Activated CD4-positive, alpha-beta T cell treated with anti-CD3 and anti-CD28 coated beads, Interleukin-2, amount 10 ng/mL, durations not matched to agents 24 days and 14 days (primary cell): ENCODE measurements around the gene PRSS56. TPM values are rescaled to one million over a fixed set of nuclear protein-coding genes. Genes with fewer than 3 reads are reported as not detected.

Source experiments
- DNase-seq: peaks from one replicate; pipeline ENCODE4 v3.0.0; 2022
- H3K27ac Mint-ChIP-seq: one replicate; pipeline ENCODE4 v1.8.0; 2022; ENCODE audit warnings: mild to moderate bottlenecking, mixed read lengths
- H3K27me3 Mint-ChIP-seq: one replicate; pipeline ENCODE4 v1.8.0; 2022; ENCODE audit warnings: mixed read lengths
- H3K36me3 Mint-ChIP-seq: one replicate; pipeline ENCODE4 v1.8.0; 2022; ENCODE audit warnings: low read depth, mild to moderate bottlenecking, mixed read lengths
- H3K4me1 Mint-ChIP-seq: one replicate; pipeline ENCODE4 v1.8.0; 2021; ENCODE audit warnings: mixed read lengths
- H3K4me3 Mint-ChIP-seq: one replicate; pipeline ENCODE4 v1.8.0; 2022; ENCODE audit warnings: mild to moderate bottlenecking, moderate library complexity, mixed read lengths
- H3K9me3 Mint-ChIP-seq: one replicate; pipeline ENCODE4 v1.8.0; 2021; ENCODE audit warnings: mixed read lengths
- intact Hi-C: fragments of 100-400 bp; cut with micrococcal nuclease; formaldehyde crosslinking; loops from one replicate; pipeline ENCODE4 v1.15.1; 2023
- total RNA-seq: library from RNA; stranded (reverse); gene quantifications from 2 replicates; pipeline ENCODE4 v1.2.3, GENCODE V29; 2022

PRSS56 gene
- total RNA-seq, 1 donor from 2014 or later: not detected

DNA sequence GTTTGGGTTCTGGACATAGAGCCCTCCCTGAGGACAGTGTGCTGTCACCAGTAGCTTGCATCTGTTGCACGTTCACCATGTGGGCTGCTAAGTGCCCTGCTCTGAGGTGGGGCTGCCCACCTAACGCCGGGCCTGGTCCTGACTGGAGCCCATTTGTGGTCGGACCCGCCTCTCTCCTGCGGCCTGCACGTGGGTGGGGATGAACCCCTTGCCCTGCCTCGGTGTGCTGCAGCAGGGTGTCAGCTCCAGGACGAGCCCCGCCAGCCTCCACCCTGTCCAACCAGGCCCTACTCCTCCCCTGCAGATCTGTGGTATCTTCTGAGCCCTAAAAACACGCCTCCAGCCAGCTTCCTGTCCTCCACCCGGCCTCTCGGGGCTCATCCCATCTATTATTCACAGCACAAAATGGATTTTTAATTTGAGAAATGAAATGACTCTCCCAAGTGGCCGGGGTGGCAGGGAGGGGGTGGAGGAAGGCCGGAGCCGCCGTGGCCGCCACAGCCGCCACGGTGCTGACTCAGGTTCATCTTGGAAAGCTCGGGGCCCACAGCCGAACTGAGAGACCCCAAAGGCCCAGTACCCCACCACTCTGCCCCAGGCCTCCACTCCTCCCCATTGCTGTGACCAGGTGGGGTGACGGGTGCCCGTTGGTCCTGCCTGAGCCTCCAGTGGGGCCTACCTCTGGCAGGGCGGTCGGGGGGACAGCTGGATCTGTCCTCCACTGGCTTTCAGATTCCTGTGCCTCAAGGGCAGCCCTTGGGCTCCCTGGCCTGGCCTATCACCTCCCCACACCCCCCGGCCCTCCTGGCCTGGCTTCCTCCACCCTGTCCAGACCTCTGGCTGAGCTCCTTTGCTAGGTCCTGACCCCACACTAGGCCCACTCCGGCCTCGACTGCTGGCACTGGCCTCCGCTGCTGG lies 29.7 kb upstream of the PRSS56 start:
- Mint-ChIP-seq H3K4me3 (no peak overlapping the region), H3K4me1 (no peaks in the 10 kb centered on the region), H3K36me3 (no peaks in the 10 kb centered on the region), H3K27me3 (peaks cover 24% of the 10 kb centered on the region), H3K27ac (no peak overlapping the region), H3K9me3 (no peaks in the 10 kb centered on the region)
- intact Hi-C loops: no loop called here
- no peak for DNase-seq

DNA sequence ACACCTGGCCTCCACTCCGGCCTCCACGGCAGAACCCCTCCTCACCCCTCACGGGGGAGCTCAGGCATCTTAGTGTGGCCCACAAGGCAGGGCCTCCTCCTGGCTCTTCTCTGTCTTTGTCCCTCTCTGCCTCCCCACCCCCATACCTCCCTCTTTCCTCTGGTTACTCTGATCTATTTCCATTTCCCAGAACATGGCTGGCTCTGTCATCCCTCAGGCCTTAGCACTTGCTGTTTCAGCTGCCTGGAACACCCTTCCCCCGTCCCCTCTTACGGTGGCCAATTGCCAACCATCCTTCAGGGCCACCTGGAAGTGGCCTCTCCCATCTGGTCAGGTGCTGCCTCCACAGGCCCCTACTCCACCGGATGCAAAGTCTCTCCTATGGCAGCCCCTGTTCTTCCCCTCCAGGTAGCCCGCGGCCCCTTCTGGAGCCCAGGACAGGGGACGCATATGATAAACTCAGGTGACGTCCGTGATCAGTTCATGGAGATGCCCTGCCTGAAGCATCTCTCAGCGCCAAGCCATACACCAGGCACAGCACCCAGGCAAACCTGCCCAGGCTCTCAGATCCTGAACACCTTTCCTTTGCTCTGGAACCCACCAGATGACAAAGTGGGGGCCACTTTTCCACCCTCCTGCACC lies 28.9 kb upstream of the PRSS56 start:
- Mint-ChIP-seq H3K36me3 (no peaks in the 10 kb centered on the region), H3K4me1 (no peaks in the 10 kb centered on the region), H3K4me3 (no peak overlapping the region), H3K9me3 (no peaks in the 10 kb centered on the region), H3K27ac (no peak overlapping the region), H3K27me3 (peaks cover 21% of the 10 kb centered on the region)
- intact Hi-C loops: no loop called here
- DNase-seq: no peak

DNA sequence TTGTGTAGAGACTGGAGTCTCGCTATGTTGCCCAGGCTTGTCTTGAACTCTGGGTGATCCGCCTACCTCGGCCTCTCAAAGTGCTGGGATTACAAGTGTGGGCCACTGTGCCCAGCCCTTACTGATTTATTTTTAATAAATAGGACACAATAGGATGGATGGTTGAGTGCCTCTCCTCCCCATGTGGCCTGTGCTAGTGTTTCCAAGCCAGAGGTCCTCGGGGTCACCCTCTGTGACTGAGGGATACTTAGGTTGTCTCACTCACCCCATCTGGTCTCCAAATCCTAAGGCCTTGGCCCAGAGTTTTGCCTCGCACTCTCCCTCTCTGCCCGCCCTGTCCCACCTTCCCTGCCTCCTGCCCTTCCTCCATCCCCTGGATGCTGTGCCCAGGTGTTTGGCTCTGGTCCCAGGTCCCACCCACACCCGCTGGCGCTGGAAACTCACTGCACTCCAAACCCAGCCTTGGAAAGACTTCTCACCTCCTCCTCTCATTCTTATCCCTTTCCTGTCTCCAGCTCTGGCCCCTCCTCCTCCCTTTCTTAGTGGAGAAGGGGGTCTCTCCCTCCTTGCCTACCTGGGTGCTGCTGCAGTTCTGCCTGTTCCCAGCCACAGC lies 27.8 kb upstream of the PRSS56 start:
- no peaks in the 10 kb centered on the region for H3K9me3 Mint-ChIP-seq
- H3K4me3 Mint-ChIP-seq: no peak overlapping the region
- no peak overlapping the region for H3K27ac Mint-ChIP-seq
- DNase-seq: no peak
- no peaks in the 10 kb centered on the region for H3K36me3 Mint-ChIP-seq
- H3K27me3 Mint-ChIP-seq: peaks cover 20% of the 10 kb centered on the region
- intact Hi-C loops: no loop called here
- H3K4me1 Mint-ChIP-seq: no peaks in the 10 kb centered on the region

DNA sequence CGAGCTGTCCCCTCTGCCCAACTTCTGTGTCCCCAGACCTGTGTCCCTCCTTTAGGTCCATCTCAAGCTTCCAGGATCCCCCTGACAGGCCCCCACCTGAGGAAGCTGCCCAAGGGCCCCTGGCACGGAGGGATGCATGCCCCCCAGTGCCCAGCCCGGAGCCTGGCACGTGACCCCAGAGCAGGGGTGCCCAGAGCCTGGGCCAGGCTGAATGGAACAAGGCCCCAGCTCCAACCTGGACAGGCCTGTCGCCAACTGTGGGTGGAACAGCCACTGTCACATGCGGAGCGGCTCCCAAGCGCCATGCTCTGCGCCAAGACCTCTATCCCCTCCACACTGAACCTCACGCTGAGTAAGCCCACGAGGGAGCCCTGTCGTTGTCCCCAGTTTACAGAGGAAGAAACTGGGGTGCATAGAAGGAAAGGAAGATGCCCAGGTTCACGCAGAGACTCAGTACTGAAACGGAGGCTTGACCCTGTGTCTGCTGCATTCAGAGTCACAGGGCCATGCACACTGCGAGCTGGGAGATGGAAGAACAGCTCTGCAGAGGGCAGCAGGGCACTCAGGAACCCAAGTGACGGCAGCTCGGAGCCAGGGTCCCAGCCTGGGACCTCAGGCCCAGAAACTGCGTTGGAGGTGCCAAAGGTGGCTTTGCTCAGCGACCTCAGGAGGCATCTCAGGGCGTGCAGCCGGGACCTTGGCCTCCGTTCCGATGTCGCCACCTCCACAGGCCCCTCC lies 27.1 kb upstream of the PRSS56 start:
- intact Hi-C loops: no loop called here
- Mint-ChIP-seq H3K4me1 (no peaks in the 10 kb centered on the region), H3K4me3 (no peak overlapping the region), H3K27me3 (peaks cover 19% of the 10 kb centered on the region), H3K36me3 (no peaks in the 10 kb centered on the region), H3K27ac (no peak overlapping the region), H3K9me3 (no peaks in the 10 kb centered on the region)
- no peak for DNase-seq

DNA sequence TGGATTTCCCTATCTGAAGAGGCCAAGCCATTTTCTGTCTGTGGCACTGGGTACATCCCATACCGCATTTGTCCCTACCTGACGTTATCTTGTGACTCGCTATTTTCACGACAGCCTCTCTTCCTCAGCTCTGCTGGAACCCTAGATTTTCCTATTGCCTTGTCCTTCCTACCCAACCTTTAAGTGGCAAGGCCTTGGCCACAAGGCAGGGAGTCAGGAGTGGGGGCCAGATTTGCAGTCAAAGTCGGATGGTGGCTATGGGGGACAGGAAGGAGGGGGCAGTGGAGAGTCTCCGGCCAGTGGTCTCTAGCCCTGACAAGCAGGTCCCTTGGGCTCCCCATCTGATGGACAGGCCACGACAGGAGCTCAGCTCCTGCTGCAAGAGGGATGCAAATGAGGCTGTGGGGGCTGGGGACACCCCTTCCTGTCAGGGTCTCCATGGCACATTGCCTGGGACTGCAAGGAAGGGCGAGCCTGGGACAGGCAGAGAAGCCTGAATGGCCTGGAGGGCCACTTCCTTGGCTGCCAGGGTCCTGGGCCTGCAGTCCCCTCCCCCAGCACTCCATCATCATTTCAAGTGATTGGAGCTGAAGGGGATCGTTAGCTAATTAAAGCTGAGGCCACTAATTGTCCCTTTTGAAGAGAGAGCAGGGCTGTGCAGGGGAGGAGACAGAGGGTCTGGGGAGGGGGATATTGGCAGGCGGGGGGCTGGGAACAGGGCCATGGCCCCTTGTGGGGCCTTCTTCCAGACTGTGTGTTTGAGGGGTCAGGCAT lies 26.3 kb upstream of the PRSS56 start:
- Mint-ChIP-seq H3K9me3 (no peaks in the 10 kb centered on the region), H3K27me3 (peaks cover 13% of the 10 kb centered on the region), H3K4me3 (no peak overlapping the region), H3K27ac (no peak overlapping the region), H3K4me1 (no peaks in the 10 kb centered on the region), H3K36me3 (no peaks in the 10 kb centered on the region)
- intact Hi-C loops: no loop called here
- no peak for DNase-seq

DNA sequence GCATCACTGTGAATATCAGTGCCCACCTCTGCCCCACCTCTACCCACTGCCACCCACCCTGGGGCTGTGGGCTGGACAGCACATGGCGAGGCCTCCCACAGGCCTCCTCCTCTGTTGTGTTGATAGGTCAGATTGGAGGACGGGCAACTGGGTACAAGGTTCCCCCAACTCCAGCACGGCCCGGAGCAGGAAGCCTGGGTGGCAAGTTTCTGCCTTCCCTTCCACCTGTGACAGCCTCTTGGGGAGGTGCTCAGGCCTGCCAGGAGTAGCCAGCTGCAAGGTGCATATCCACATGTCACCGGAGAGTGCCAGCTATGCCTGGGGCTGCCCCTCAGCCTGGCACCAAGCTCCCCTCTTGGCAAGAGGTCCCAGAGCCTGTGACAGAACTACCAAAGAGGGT lies 25.6 kb upstream of the PRSS56 start:
- Mint-ChIP-seq H3K36me3 (no peaks in the 10 kb centered on the region), H3K27me3 (peaks cover 7% of the 10 kb centered on the region), H3K9me3 (no peaks in the 10 kb centered on the region), H3K4me3 (no peak overlapping the region), H3K4me1 (no peaks in the 10 kb centered on the region), H3K27ac (no peak overlapping the region)
- DNase-seq: no peak
- intact Hi-C loops: no loop called here

DNA sequence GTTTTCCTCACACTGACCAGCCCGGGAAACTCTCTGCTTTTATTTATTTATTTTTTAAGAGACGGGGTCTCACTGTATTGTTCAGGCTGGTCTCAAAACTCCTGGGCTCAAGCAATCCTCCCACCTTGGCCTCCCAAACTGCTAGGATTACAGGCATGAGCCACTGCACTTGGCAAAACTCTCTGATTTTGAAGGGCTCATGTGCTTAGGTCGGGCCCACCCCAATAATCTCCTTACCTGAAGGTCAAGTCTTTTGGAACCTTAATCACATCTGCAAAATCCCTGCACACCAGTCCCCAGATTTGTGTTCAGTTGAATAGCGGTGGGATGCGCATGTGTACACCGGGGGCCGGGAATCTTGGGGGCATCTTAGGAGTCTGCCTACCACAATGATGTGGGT lies 24.9 kb upstream of the PRSS56 start:
- Mint-ChIP-seq H3K36me3 (no peaks in the 10 kb centered on the region), H3K4me1 (no peaks in the 10 kb centered on the region), H3K9me3 (no peaks in the 10 kb centered on the region), H3K27me3 (peaks cover 1% of the 10 kb centered on the region), H3K4me3 (no peak overlapping the region), H3K27ac (no peak overlapping the region)
- DNase-seq: no peak
- intact Hi-C loops: no loop called here

DNA sequence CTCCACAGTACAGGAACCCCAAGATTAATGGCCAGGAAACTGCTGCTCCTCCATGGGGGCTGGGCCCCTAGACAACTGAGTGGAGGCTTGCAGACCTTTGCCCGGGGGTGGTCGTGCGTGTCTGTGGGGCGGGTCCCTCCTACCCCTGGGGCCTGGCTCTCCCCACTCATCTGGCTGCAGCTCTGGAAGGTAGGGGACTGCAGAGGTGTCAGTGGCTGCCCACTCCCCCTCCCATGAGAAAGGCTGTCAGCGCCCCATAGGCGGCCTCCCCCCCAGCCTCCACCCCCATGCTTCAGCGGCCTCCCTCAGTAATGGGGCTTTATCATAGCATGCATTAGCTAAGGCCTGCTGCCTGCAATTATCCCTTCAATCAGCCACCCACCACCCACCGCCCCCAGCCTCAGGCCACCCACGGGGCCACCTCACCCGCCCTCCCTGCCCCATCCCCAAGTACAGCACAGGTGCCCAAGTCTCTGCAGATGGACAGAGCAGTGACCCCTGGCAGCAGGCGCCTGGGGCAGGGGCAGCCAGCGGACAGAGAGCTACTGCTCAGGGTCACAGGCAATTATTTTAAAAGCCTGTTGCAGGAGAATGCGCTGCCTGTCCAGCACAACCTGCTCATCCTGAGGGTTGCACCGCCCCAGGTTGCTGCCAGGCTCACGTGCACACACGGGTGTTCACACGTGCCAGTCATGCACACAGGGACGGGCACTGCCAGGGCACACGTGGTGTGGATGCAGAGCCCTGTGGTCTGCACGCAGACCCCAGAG lies 23.5 kb upstream of the PRSS56 start:
- Mint-ChIP-seq H3K9me3 (no peaks in the 10 kb centered on the region), H3K4me3 (no peak overlapping the region), H3K36me3 (no peaks in the 10 kb centered on the region), H3K27ac (no peak overlapping the region), H3K27me3 (peaks cover 4% of the 10 kb centered on the region), H3K4me1 (no peaks in the 10 kb centered on the region)
- DNase-seq: no peak
- intact Hi-C loops: no loop called here

DNA sequence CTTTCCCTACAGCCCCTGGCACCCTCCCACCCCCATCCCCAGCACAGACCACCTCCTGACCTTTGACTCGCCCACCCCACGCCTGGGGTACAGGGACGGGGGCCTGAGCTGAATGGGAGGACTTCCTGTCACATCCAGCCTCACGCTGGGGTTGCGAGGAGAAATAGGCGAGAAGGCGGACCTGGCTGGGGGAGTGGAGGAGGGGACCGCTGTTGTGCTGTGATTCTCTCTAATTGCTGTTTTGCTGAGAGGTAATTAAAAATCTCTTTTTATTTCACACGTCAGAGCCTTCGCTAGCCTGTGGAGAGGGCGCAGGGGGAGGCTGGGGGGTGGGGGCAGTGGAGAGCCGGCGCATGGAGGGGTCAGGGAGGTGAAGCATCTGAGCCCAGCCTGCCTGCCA lies 22.8 kb upstream of the PRSS56 start:
- Mint-ChIP-seq H3K9me3 (no peaks in the 10 kb centered on the region), H3K27ac (peak overlapping the region; percentile 41), H3K36me3 (no peaks in the 10 kb centered on the region), H3K4me1 (peaks cover 1% of the 10 kb centered on the region), H3K27me3 (peaks cover 9% of the 10 kb centered on the region), H3K4me3 (no peak overlapping the region)
- no peak for DNase-seq
- intact Hi-C loops: no loop called here

DNA sequence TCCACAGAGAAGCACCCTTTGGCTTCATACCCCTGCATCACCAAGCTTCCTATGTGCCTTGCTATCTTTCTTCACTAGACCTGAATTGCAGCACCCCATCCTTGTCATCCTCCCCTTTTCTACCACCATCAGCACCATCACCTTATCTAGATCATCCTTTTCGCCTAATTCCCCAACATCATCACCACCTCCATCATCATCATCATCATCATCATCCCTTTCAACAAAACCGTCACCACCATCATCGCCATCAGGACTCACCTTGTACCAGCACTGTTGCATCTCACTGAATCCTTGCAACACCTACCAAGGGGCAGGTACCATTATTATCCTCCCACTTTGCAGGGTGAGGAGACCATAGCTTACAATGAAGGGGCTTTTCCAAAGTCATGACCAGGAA lies 21.7 kb upstream of the PRSS56 start:
- H3K9me3 Mint-ChIP-seq: no peaks in the 10 kb centered on the region
- H3K27me3 Mint-ChIP-seq: peaks cover 12% of the 10 kb centered on the region
- no peaks in the 10 kb centered on the region for H3K36me3 Mint-ChIP-seq
- intact Hi-C loops: no loop called here
- no peak for DNase-seq
- H3K27ac Mint-ChIP-seq: no peak overlapping the region
- H3K4me1 Mint-ChIP-seq: peaks cover 3% of the 10 kb centered on the region
- no peak overlapping the region for H3K4me3 Mint-ChIP-seq

DNA sequence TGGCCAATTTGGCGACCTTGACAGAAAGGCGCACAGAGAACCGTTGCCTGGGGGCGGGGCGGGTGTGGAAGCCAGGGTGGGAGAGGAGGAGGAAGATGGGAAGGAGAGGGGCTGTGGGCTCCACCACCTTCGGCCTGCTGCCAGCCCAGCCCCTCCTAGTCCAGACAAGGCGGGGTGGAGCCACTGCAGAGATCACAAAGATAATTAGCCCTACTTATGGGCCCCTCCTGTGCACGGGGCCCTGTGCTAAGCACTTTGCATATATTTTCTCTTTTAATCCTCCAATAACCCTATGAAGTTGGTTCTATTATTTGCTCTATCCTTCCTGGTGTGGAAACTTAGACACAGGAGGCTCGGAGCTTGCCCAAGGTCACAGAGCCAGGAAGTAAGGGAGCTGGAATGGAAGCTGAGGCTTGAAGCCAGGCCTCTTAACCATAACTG lies 18.8 kb upstream of the PRSS56 start:
- no peak for DNase-seq
- Mint-ChIP-seq H3K27ac (no peak overlapping the region), H3K27me3 (peaks cover 36% of the 10 kb centered on the region), H3K4me1 (peaks cover 9% of the 10 kb centered on the region), H3K4me3 (no peak overlapping the region), H3K36me3 (no peaks in the 10 kb centered on the region), H3K9me3 (no peaks in the 10 kb centered on the region)
- intact Hi-C loops: no loop called here

DNA sequence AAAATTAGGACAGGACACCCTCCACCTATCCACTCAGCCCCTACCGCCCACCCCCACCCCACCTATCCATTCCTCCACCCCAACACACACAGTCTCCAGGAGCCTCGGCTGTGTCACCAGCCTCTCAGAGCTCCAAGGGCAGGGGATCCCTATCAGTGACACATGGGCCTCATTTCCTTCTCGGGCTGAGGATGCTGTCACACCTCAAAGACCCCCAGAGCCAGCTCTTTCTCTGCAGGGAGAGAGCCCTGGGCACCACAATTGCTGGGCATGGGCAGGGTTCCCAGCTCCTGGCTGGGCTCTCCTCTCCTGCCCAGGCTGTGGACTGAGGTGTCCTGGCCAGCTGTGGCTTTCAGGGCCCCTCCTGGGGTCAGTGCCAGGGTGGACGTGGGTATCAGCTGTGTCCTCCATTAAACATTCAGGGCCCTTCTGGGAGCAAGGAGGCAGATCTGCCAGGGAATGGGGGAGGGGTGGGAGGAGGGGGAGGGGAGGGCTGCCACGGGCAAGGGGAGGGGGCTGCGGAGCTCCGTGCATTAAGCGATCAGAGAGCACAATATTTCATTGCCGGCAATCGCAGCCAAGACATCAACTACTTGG lies 18.3 kb upstream of the PRSS56 start:
- H3K4me1 Mint-ChIP-seq: peaks cover 9% of the 10 kb centered on the region
- no peak overlapping the region for H3K27ac Mint-ChIP-seq
- no peaks in the 10 kb centered on the region for H3K9me3 Mint-ChIP-seq
- intact Hi-C loops: no loop called here
- H3K4me3 Mint-ChIP-seq: no peak overlapping the region
- DNase-seq: no peak
- no peaks in the 10 kb centered on the region for H3K36me3 Mint-ChIP-seq
- H3K27me3 Mint-ChIP-seq: peaks cover 36% of the 10 kb centered on the region
